ENCODE results near the gene EML5.
"Not testable (repeated sequence)": the region's sequence is repeated elsewhere in the genome, so short reads cannot be mapped to it uniquely, and the experiment has no call there.

EML5 gene

GRCh38 chr14:88792473-88793258 is at the start of gene EML5:
EML5 (minus strand) TSS chr14:88792953; CDS start chr14:88792503, 450 bp downstream.
- no peak for DNase-seq (ENCODE audit: low read depth)

- no peak for DNase-seq (ENCODE audit: low read depth)
These were observed 49.7 kb upstream of the EML5 start for GRCh38 chr14:88842414-88842813.

- DNase-seq (ENCODE audit: low read depth) = no peak
These were observed 49.0 kb upstream of the EML5 start for GRCh38 chr14:88841741-88842140.

- no peak for DNase-seq (ENCODE audit: low read depth)
These were observed 48.2 kb upstream of the EML5 start for GRCh38 chr14:88840926-88841325.

- DNase-seq (ENCODE audit: low read depth) = no peak
These were observed 45.3 kb upstream of the EML5 start for GRCh38 chr14:88838015-88838414.

GRCh38 chr14:88837495-88837894 is 44.7 kb upstream of the EML5 start:
- DNase-seq (ENCODE audit: low read depth) = no peak

GRCh38 chr14:88835661-88836060 is 42.9 kb upstream of the EML5 start:
- DNase-seq (ENCODE audit: low read depth) = no peak

- no peak for DNase-seq (ENCODE audit: low read depth)
These were observed 42.2 kb upstream of the EML5 start for GRCh38 chr14:88834883-88835431.

GRCh38 chr14:88831284-88831683 is 38.5 kb upstream of the EML5 start:
- DNase-seq (ENCODE audit: low read depth) = no peak

GRCh38 chr14:88829685-88830302 is 37.0 kb upstream of the EML5 start:
- no peak for DNase-seq (ENCODE audit: low read depth)

GRCh38 chr14:88829188-88829587 is 36.4 kb upstream of the EML5 start:
- no peak for DNase-seq (ENCODE audit: low read depth)

GRCh38 chr14:88825503-88825902 is 32.8 kb upstream of the EML5 start:
- no peak for DNase-seq (ENCODE audit: low read depth)

GRCh38 chr14:88825078-88825458 is 32.3 kb upstream of the EML5 start:
- no peak for DNase-seq (ENCODE audit: low read depth)

- DNase-seq (ENCODE audit: low read depth) = no peak
These were observed 31.7 kb upstream of the EML5 start, which contains the start of gene TTC8 for GRCh38 chr14:88824314-88825077. TTC8 (plus strand) TSS chr14:88824651; CDS start chr14:88824708, 57 bp downstream.

GRCh38 chr14:88823968-88824313 is 31.2 kb upstream of the EML5 start:
- no peak for DNase-seq (ENCODE audit: low read depth)

- no peak for DNase-seq (ENCODE audit: low read depth)
These were observed 29.1 kb upstream of the EML5 start for GRCh38 chr14:88821888-88822287.

- DNase-seq (ENCODE audit: low read depth) = no peak
These were observed 28.6 kb upstream of the EML5 start for GRCh38 chr14:88821378-88821777.

GRCh38 chr14:88819674-88820073 is 26.9 kb upstream of the EML5 start:
- not testable (repeated sequence) for DNase-seq (ENCODE audit: low read depth)

GRCh38 chr14:88818018-88818417 is 25.3 kb upstream of the EML5 start:
- DNase-seq (ENCODE audit: low read depth) = no peak

GRCh38 chr14:88815980-88816379 is 23.2 kb upstream of the EML5 start:
- no peak for DNase-seq (ENCODE audit: low read depth)

GRCh38 chr14:88808359-88808758 is 15.6 kb upstream of the EML5 start:
- no peak for DNase-seq (ENCODE audit: low read depth)

- no peak for DNase-seq (ENCODE audit: low read depth)
These were observed 11.7 kb upstream of the EML5 start for GRCh38 chr14:88804477-88804876.

GRCh38 chr14:88804035-88804434 is 11.3 kb upstream of the EML5 start:
- DNase-seq (ENCODE audit: low read depth) = no peak

Data from HS-5 (cell line).